WTC11 (cell line): ENCODE measurements around the gene CPEB1. TPM values are rescaled to one million over a fixed set of nuclear protein-coding genes. Genes with fewer than 3 reads are reported as not detected.

Source experiments
- ATAC-seq: fragments of 200-7000 bp; cut with Tn5 transposase; 2 replicates; pipeline ENCODE4 v1.10.0; 2021; ENCODE audit warnings: mild to moderate bottlenecking, moderate library complexity
- CTCF ChIA-PET: fragments of 300-600 bp; sonication (Branson Sonifier 250); formaldehyde crosslinking; loops from one replicate; lab custom pipeline; 2021; ENCODE audit warnings: antibody characterized with exemption; lab: Charles Lee
- POLR2A ChIA-PET: fragments of 350-600 bp; sonication (Branson Sonifier 250); formaldehyde crosslinking; loops from one replicate; lab custom pipeline; 2021; ENCODE audit warnings: antibody characterized with exemption; lab: Charles Lee
- DNase-seq: peaks from one replicate; pipeline ENCODE4 v3.0.0; 2021; ENCODE audit warnings: low spot score
- H3K27ac Mint-ChIP-seq: 2 replicates; pipeline ENCODE4 v1.8.0; 2021; ENCODE audit warnings: mixed read lengths
- H3K27me3 Mint-ChIP-seq: 2 replicates; pipeline ENCODE4 v1.8.0; 2021; ENCODE audit warnings: low read depth, mild to moderate bottlenecking, moderate library complexity, mixed read lengths
- H3K36me3 Mint-ChIP-seq: 2 replicates; pipeline ENCODE4 v1.8.0; 2021; ENCODE audit warnings: mixed read lengths
- H3K4me1 Mint-ChIP-seq: 2 replicates; pipeline ENCODE4 v1.8.0; 2022; ENCODE audit warnings: mixed read lengths
- H3K4me3 Mint-ChIP-seq: 2 replicates; pipeline ENCODE4 v1.8.0; 2021; ENCODE audit warnings: mild to moderate bottlenecking, moderate library complexity, mixed read lengths
- H3K9me3 Mint-ChIP-seq: 2 replicates; pipeline ENCODE4 v1.8.0; 2021; ENCODE audit warnings: mixed read lengths
- ATF1 ChIP-seq: sonication (generic); formaldehyde crosslinking; IDR thresholded peaks from 2 replicates; pipeline ENCODE4 v1.8.1; 2023; ENCODE audit warnings: mild to moderate bottlenecking, moderate library complexity, missing genetic modification reagents
- CBFB ChIP-seq: sonication (generic); formaldehyde crosslinking; IDR thresholded peaks from 2 replicates; pipeline ENCODE4 v1.8.1; 2022; ENCODE audit warnings: mild to moderate bottlenecking, low read depth, missing genetic modification reagents
- CTCF ChIP-seq: fragments of 200-600 bp; IDR thresholded peaks from 2 replicates; pipeline ENCODE4 v1.8.0; 2022; ENCODE audit warnings: antibody characterized with exemption
- ETV6 ChIP-seq: sonication (generic); formaldehyde crosslinking; IDR thresholded peaks from 2 replicates; pipeline ENCODE4 v1.8.1; 2022; ENCODE audit warnings: mild to moderate bottlenecking, missing genetic modification reagents
- FOXP4 ChIP-seq: sonication (generic); formaldehyde crosslinking; IDR thresholded peaks from 2 replicates; pipeline ENCODE4 v1.8.0; 2022; ENCODE audit warnings: mild to moderate bottlenecking, missing genetic modification reagents
- NFYB ChIP-seq: sonication (generic); formaldehyde crosslinking; conservative IDR thresholded peaks from 2 replicates; pipeline ENCODE4 v1.8.0; 2022; ENCODE audit warnings: low read depth, missing genetic modification reagents
- NR2C2 ChIP-seq: sonication (generic); formaldehyde crosslinking; IDR thresholded peaks from 2 replicates; pipeline ENCODE4 v1.8.0; 2022; ENCODE audit warnings: mild to moderate bottlenecking, missing genetic modification reagents
- PRRX2 ChIP-seq: fragments of 250-450 bp; sonication (Bioruptor Pico); IDR thresholded peaks from 2 replicates; pipeline ENCODE4 v1.8.0; 2021; ENCODE audit warnings: mild to moderate bottlenecking
- RORB ChIP-seq: fragments of 250-450 bp; sonication (Bioruptor Pico); IDR thresholded peaks from 2 replicates; pipeline ENCODE4 v1.9.0; 2021; ENCODE audit warnings: mild to moderate bottlenecking
- ZNF317 ChIP-seq: sonication (generic); formaldehyde crosslinking; IDR thresholded peaks from 2 replicates; pipeline ENCODE4 v1.8.1; 2023; ENCODE audit warnings: low read depth, mild to moderate bottlenecking, moderate library complexity, missing genetic modification reagents, borderline replicate concordance
- ZNF423 ChIP-seq: fragments of 250-450 bp; sonication (Bioruptor Pico); IDR thresholded peaks from 2 replicates; pipeline ENCODE4 v2.1.2; 2022; ENCODE audit warnings: mild to moderate bottlenecking, moderate library complexity
- ZNF425 ChIP-seq: fragments of 250-450 bp; sonication (Bioruptor Pico); conservative IDR thresholded peaks from 2 replicates; pipeline ENCODE4 v1.9.0; 2021; ENCODE audit warnings: mild to moderate bottlenecking
- total RNA-seq: library from RNA; stranded (reverse); gene quantifications from 3 replicates; pipeline ENCODE4 v1.2.3, GENCODE V29; 2021
- TF ChIP-seq, protein P1 (sequence below): sonication (generic); formaldehyde crosslinking; IDR thresholded peaks from 2 replicates; pipeline ENCODE4 v1.8.1; 2022; ENCODE audit warnings: missing genetic modification reagents, borderline replicate concordance
- TF ChIP-seq, protein P2 (sequence below): sonication (generic); formaldehyde crosslinking; IDR thresholded peaks from 2 replicates; pipeline ENCODE4 v1.8.0; 2022; ENCODE audit warnings: mild to moderate bottlenecking, missing genetic modification reagents
- TF ChIP-seq, protein P3 (sequence below): sonication (generic); formaldehyde crosslinking; IDR thresholded peaks from 2 replicates; pipeline ENCODE4 v1.8.1; 2023; ENCODE audit warnings: mild to moderate bottlenecking, moderate library complexity, missing genetic modification reagents
- TF ChIP-seq, protein P4 (sequence below): fragments of 250-450 bp; sonication (Bioruptor Pico); IDR thresholded peaks from 2 replicates; pipeline ENCODE4 v1.9.0; 2021; ENCODE audit warnings: mild to moderate bottlenecking, borderline replicate concordance
- TF ChIP-seq, protein P5 (sequence below): sonication (generic); formaldehyde crosslinking; IDR thresholded peaks from 2 replicates; pipeline ENCODE4 v1.8.1; 2023; ENCODE audit warnings: mild to moderate bottlenecking, missing genetic modification reagents
- TF ChIP-seq, protein P6 (sequence below): sonication (generic); formaldehyde crosslinking; IDR thresholded peaks from 2 replicates; pipeline ENCODE4 v1.8.1; 2023; ENCODE audit warnings: mild to moderate bottlenecking, missing genetic modification reagents

Gene CPEB1
- total RNA-seq, 1 experiment from 2014 or later, result 2.5 TPM

DNA sequence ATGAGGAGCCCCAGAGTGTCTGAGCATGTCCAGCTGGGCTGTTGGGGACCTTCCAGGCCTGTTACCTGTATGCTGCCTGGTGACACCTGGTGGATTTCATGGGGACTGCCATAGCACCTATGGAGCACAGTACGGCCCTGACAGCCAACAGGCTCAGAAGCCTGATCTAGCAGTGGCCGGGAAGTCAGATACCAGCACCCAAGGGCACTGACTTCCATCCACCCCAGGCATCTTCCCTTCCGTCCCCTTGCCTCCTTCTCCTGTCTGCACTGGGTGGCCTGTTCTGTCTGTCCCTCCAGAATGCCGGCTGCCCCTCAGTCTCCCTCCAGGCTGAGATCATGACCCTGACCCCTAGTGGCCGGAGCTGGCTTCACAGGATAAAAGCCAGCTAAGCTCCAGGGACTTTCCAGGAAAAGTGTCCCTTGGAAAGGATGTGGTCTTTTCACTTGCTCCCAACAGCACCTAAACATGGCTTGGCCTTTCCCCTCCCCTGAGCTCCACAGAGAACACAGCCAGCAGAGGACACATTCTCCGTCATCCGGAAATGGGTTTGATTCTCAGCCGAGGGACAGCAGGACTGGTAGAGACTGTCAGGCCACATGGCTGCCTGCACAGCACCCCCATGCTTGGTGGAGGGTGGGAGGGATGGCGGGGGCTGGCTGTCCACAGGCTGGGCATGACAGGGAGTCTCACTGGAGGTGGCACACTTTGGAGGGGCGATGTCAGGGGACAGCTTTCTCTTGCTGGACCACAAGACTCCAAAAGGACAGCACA lies 116.4 kb downstream of the CPEB1 start:
- Mint-ChIP-seq H3K27ac (no peak overlapping the region; the same call in 1 of the 2 replicates), H3K9me3 (peaks cover 5% of the 10 kb centered on the region), H3K4me3 (peak overlapping the region; percentile 10; the same call in 1 of the 2 replicates), H3K4me1 (peaks cover 9% of the 10 kb centered on the region; the same call in 1 of the 2 replicates), H3K36me3 (peaks cover 19% of the 10 kb centered on the region), H3K27me3 (no peaks in the 10 kb centered on the region)
- peak; percentile 68 for ATAC-seq
- ChIA-PET POLR2A (no interaction called here), CTCF (interaction anchor here (0.6 to 1.5 kb wide), 35 partner anchors 10 to 480 kb away, joined by 3 to 83 read pairs (median 4); partner anchors contain the start of gene RPS17)
- peak; percentile 82 for DNase-seq
- peak; percentile 94 for TF ChIP-seq CTCF
- TF ChIP-seq NR2C2, result no peak
- no peak for TF ChIP-seq ETV6
- TF ChIP-seq, protein P1, sequence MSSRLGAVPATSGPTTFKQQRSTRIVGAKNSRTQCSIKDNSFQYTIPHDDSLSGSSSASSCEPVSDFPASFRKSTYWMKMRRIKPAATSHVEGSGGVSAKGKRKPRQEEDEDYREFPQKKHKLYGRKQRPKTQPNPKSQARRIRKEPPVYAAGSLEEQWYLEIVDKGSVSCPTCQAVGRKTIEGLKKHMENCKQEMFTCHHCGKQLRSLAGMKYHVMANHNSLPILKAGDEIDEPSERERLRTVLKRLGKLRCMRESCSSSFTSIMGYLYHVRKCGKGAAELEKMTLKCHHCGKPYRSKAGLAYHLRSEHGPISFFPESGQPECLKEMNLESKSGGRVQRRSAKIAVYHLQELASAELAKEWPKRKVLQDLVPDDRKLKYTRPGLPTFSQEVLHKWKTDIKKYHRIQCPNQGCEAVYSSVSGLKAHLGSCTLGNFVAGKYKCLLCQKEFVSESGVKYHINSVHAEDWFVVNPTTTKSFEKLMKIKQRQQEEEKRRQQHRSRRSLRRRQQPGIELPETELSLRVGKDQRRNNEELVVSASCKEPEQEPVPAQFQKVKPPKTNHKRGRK (CRISPR knock-in tag), result no peak
- no peak for TF ChIP-seq CBFB (CRISPR knock-in tag)
- TF ChIP-seq ZNF317 (CRISPR knock-in tag), result no peak
- peak; percentile 5; the same call in 1 of the 2 replicates for TF ChIP-seq ZNF423 (CRISPR knock-in tag)
- no peak for TF ChIP-seq RORB (CRISPR knock-in tag)
- TF ChIP-seq, protein P2, sequence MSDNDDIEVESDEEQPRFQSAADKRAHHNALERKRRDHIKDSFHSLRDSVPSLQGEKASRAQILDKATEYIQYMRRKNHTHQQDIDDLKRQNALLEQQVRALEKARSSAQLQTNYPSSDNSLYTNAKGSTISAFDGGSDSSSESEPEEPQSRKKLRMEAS (CRISPR knock-in tag), result peak; percentile 45; the same call in 1 of the 2 replicates
- TF ChIP-seq, protein P3, sequence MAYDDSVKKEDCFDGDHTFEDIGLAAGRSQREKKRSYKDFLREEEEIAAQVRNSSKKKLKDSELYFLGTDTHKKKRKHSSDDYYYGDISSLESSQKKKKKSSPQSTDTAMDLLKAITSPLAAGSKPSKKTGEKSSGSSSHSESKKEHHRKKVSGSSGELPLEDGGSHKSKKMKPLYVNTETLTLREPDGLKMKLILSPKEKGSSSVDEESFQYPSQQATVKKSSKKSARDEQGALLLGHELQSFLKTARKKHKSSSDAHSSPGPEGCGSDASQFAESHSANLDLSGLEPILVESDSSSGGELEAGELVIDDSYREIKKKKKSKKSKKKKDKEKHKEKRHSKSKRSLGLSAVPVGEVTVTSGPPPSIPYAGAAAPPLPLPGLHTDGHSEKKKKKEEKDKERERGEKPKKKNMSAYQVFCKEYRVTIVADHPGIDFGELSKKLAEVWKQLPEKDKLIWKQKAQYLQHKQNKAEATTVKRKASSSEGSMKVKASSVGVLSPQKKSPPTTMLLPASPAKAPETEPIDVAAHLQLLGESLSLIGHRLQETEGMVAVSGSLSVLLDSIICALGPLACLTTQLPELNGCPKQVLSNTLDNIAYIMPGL (CRISPR knock-in tag), result 0 out of 2 replicates have a peak, but pooled peaks have one; percentile 37
- TF ChIP-seq PRRX2, result no peak
- no peak for TF ChIP-seq ATF1 (CRISPR knock-in tag)
- TF ChIP-seq, protein P4, sequence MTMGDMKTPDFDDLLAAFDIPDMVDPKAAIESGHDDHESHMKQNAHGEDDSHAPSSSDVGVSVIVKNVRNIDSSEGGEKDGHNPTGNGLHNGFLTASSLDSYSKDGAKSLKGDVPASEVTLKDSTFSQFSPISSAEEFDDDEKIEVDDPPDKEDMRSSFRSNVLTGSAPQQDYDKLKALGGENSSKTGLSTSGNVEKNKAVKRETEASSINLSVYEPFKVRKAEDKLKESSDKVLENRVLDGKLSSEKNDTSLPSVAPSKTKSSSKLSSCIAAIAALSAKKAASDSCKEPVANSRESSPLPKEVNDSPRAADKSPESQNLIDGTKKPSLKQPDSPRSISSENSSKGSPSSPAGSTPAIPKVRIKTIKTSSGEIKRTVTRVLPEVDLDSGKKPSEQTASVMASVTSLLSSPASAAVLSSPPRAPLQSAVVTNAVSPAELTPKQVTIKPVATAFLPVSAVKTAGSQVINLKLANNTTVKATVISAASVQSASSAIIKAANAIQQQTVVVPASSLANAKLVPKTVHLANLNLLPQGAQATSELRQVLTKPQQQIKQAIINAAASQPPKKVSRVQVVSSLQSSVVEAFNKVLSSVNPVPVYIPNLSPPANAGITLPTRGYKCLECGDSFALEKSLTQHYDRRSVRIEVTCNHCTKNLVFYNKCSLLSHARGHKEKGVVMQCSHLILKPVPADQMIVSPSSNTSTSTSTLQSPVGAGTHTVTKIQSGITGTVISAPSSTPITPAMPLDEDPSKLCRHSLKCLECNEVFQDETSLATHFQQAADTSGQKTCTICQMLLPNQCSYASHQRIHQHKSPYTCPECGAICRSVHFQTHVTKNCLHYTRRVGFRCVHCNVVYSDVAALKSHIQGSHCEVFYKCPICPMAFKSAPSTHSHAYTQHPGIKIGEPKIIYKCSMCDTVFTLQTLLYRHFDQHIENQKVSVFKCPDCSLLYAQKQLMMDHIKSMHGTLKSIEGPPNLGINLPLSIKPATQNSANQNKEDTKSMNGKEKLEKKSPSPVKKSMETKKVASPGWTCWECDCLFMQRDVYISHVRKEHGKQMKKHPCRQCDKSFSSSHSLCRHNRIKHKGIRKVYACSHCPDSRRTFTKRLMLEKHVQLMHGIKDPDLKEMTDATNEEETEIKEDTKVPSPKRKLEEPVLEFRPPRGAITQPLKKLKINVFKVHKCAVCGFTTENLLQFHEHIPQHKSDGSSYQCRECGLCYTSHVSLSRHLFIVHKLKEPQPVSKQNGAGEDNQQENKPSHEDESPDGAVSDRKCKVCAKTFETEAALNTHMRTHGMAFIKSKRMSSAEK, result no peak
- TF ChIP-seq, protein P5, sequence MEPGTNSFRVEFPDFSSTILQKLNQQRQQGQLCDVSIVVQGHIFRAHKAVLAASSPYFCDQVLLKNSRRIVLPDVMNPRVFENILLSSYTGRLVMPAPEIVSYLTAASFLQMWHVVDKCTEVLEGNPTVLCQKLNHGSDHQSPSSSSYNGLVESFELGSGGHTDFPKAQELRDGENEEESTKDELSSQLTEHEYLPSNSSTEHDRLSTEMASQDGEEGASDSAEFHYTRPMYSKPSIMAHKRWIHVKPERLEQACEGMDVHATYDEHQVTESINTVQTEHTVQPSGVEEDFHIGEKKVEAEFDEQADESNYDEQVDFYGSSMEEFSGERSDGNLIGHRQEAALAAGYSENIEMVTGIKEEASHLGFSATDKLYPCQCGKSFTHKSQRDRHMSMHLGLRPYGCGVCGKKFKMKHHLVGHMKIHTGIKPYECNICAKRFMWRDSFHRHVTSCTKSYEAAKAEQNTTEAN, result no peak
- no peak for TF ChIP-seq ZNF425
- TF ChIP-seq FOXP4 (CRISPR knock-in tag), result no peak
- TF ChIP-seq NFYB (CRISPR knock-in tag), result no peak
- TF ChIP-seq, protein P6, sequence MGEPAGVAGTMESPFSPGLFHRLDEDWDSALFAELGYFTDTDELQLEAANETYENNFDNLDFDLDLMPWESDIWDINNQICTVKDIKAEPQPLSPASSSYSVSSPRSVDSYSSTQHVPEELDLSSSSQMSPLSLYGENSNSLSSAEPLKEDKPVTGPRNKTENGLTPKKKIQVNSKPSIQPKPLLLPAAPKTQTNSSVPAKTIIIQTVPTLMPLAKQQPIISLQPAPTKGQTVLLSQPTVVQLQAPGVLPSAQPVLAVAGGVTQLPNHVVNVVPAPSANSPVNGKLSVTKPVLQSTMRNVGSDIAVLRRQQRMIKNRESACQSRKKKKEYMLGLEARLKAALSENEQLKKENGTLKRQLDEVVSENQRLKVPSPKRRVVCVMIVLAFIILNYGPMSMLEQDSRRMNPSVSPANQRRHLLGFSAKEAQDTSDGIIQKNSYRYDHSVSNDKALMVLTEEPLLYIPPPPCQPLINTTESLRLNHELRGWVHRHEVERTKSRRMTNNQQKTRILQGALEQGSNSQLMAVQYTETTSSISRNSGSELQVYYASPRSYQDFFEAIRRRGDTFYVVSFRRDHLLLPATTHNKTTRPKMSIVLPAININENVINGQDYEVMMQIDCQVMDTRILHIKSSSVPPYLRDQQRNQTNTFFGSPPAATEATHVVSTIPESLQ, result no peak
